Measurements from ENCODE around the gene GPR152. TPM values are rescaled to one million over a fixed set of nuclear protein-coding genes. Genes with fewer than 3 reads are reported as not detected.

Gene GPR152
- total RNA-seq, 2 donors from 2014 or later: not detected

DNA sequence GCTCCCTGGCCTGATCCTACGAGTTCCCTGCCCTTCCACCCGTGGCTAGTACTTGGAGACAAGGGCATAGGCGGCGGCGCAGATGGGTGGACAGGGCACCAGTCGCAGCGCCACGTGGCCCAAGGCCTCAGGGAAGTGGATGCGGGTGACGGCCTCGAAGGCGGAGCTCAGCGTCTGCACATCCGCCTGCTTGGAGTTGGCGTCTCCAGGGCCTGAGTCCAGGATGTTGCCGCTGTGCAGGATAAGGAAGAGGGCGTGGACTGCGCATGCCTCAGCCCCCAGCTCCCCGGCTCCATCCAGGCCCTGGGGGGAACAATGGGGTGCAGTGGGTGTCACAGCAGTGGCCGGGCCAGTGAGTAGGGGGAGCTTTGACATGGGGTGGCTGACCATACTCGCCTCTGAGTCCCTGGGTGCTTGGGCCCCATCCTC is 46.0 kb upstream of the GPR152 start:
- Histone ChIP-seq H3K4me3 (ENCODE audit: low read length) (no peak overlapping the region), H3K9me3 (ENCODE audit: control insufficient read depth, low read length) (no peaks in the 10 kb centered on the region), H3K27ac (ENCODE audit: low read depth, low read length) (no peak overlapping the region), H3K36me3 (ENCODE audit: control insufficient read depth, insufficient read depth, low read length) (peaks cover 27% of the 10 kb centered on the region), H3K27me3 (ENCODE audit: control insufficient read depth, insufficient read depth, low read length, poor library complexity, severe bottlenecking) (no peaks in the 10 kb centered on the region), H3K9ac (ENCODE audit: extremely low read depth, low read length, poor library complexity, severe bottlenecking) (no peak overlapping the region), H3K4me1 (ENCODE audit: control insufficient read depth, insufficient read depth, low read length) (no peaks in the 10 kb centered on the region)
- Mint-ChIP-seq H3K9me3 (no peaks in the 10 kb centered on the region), H3K36me3 (ENCODE audit: low read depth) (peaks cover 28% of the 10 kb centered on the region), H3K27me3 (ENCODE audit: insufficient read depth) (peaks cover 2% of the 10 kb centered on the region), H3K4me1 (peaks cover under 1% of the 10 kb centered on the region), H3K4me3 (no peak overlapping the region), H3K27ac (no peak overlapping the region)
- TF ChIP-seq, protein P1, sequence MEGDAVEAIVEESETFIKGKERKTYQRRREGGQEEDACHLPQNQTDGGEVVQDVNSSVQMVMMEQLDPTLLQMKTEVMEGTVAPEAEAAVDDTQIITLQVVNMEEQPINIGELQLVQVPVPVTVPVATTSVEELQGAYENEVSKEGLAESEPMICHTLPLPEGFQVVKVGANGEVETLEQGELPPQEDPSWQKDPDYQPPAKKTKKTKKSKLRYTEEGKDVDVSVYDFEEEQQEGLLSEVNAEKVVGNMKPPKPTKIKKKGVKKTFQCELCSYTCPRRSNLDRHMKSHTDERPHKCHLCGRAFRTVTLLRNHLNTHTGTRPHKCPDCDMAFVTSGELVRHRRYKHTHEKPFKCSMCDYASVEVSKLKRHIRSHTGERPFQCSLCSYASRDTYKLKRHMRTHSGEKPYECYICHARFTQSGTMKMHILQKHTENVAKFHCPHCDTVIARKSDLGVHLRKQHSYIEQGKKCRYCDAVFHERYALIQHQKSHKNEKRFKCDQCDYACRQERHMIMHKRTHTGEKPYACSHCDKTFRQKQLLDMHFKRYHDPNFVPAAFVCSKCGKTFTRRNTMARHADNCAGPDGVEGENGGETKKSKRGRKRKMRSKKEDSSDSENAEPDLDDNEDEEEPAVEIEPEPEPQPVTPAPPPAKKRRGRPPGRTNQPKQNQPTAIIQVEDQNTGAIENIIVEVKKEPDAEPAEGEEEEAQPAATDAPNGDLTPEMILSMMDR (conservative IDR thresholded peaks at IDR 0.05): no peak
- WGBS, 2 experiments (ENCODE audit: insufficient coverage in 1 of 2, insufficient read length in 1 of 2): 89 to 90% methylated on average over 14 to 21 of the region's 21 CpGs
- no peak for DNase-seq

DNA sequence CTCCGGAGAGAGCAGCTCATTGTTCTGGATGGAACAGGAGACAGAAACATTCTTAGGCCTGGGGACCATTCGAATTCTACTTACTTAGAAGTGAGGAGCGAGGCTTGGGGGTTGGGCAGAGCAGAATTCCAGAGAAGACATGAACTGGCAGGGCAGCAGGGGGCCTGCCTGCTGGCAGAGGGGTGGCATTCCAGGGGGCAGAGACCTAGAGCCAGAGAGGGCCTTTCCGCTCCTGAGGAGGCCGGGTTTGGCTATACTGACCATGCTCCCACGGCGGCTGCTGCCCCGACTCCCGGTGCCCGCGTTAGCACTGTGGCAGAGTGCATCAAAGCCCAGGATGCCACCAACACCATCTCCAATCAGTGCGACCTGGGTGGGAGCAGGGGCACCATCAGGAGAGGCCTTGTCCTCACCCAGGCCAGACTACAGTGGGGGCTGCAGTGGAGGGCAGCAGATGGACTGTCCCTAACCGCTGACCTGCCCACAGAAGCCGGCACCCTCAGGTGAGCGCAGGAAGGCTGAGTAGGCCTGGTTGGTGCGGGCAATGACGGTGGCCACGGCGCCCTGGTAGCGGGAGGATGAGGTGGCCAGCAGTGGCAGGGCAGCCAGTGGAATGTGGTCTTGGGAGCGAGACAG is 45.2 kb upstream of the GPR152 start:
- Histone ChIP-seq H3K4me1 (ENCODE audit: control insufficient read depth, insufficient read depth, low read length) (no peaks in the 10 kb centered on the region), H3K27me3 (ENCODE audit: control insufficient read depth, insufficient read depth, low read length, poor library complexity, severe bottlenecking) (no peaks in the 10 kb centered on the region), H3K9me3 (ENCODE audit: control insufficient read depth, low read length) (no peaks in the 10 kb centered on the region), H3K36me3 (ENCODE audit: control insufficient read depth, insufficient read depth, low read length) (peaks cover 23% of the 10 kb centered on the region), H3K27ac (ENCODE audit: low read depth, low read length) (no peak overlapping the region), H3K9ac (ENCODE audit: extremely low read depth, low read length, poor library complexity, severe bottlenecking) (no peak overlapping the region), H3K4me3 (ENCODE audit: low read length) (no peak overlapping the region)
- Mint-ChIP-seq H3K9me3 (no peaks in the 10 kb centered on the region), H3K27me3 (ENCODE audit: insufficient read depth) (no peaks in the 10 kb centered on the region), H3K36me3 (ENCODE audit: low read depth) (peaks cover 32% of the 10 kb centered on the region), H3K27ac (no peak overlapping the region), H3K4me1 (no peaks in the 10 kb centered on the region), H3K4me3 (no peak overlapping the region)
- TF ChIP-seq, protein P1 (conservative IDR thresholded peaks at IDR 0.05): no peak
- DNase-seq: no peak
- WGBS, 2 experiments (ENCODE audit: insufficient coverage in 1 of 2, insufficient read length in 1 of 2): 94 to 96% methylated on average over 3 to 21 of the region's 21 CpGs

DNA sequence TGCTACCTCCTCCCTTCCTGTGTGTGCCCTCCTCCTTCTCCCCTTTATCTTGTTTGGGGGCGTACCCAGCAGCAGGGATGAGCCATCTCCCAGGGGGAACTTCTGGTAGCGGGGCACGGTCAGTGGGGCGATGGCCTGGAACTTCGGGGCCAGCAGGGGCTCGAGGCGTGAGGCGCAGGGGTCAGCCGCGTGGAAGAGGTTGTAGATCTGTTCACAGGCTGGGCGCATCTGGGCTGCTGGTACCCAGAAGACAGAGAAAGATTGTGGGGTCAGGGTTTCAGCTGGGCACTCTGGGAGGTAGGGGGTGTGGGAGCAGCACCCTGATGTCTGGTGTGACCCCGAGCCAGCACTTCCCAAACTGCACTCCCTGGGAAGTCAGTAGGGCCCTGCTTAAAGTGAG is 43.6 kb upstream of the GPR152 start:
- no peak overlapping the region for H3K27ac Mint-ChIP-seq

More for the DNA sequence above, 43.6 kb upstream of the GPR152 start:
- no peak for DNase-seq
- no peak overlapping the region for H3K4me3 ChIP-seq (ENCODE audit: low read length)
- H3K9me3 ChIP-seq (ENCODE audit: control insufficient read depth, low read length): no peaks in the 10 kb centered on the region
- no peak overlapping the region for H3K4me3 Mint-ChIP-seq
- 95 to 96% methylated on average over 6 to 12 of the region's 12 CpGs for WGBS, 2 experiments (ENCODE audit: insufficient coverage in 1 of 2, insufficient read length in 1 of 2)
- H3K4me1 Mint-ChIP-seq: no peaks in the 10 kb centered on the region
- no peak overlapping the region for H3K9ac ChIP-seq (ENCODE audit: extremely low read depth, low read length, poor library complexity, severe bottlenecking)
- no peaks in the 10 kb centered on the region for H3K9me3 Mint-ChIP-seq
- H3K4me1 ChIP-seq (ENCODE audit: control insufficient read depth, insufficient read depth, low read length): no peaks in the 10 kb centered on the region
- no peaks in the 10 kb centered on the region for H3K27me3 ChIP-seq (ENCODE audit: control insufficient read depth, insufficient read depth, low read length, poor library complexity, severe bottlenecking)
- TF ChIP-seq, protein P1 (conservative IDR thresholded peaks at IDR 0.05): no peak
- no peak overlapping the region for H3K27ac ChIP-seq (ENCODE audit: low read depth, low read length)
- H3K36me3 Mint-ChIP-seq (ENCODE audit: low read depth): peaks cover 30% of the 10 kb centered on the region
- H3K27me3 Mint-ChIP-seq (ENCODE audit: insufficient read depth): no peaks in the 10 kb centered on the region
- peaks cover 17% of the 10 kb centered on the region for H3K36me3 ChIP-seq (ENCODE audit: control insufficient read depth, insufficient read depth, low read length)

Measured in endodermal cell (in vitro differentiated cells).